GM23338 (cell line): ENCODE measurements around the gene MMP27. TPM values are rescaled to one million over a fixed set of nuclear protein-coding genes. Genes with fewer than 3 reads are reported as not detected.

Experiments
- ATAC-seq: fragments of 200-7000 bp; cut with Tn5 transposase; 3 replicates; pipeline ENCODE4 v1.9.1; 2020
- DNase-seq: peaks from one replicate; pipeline ENCODE4 v3.0.0-alpha.2; 2015; ENCODE audit warnings: low spot score
- H2AFZ ChIP-seq: fragments of 200-600 bp; sonication (generic); 2 replicates; pipeline ENCODE4 v1.8.0; 2016; ENCODE audit warnings: antibody characterized with exemption, mild to moderate bottlenecking, moderate library complexity
- H3F3A ChIP-seq: fragments of 200-600 bp; sonication (generic); replicated peaks from 2 replicates; pipeline ENCODE4 v1.8.0; 2017; ENCODE audit warnings: antibody characterized with exemption, mixed run types, low read depth
- H3K27ac ChIP-seq: fragments of 200-600 bp; sonication (generic); 2 replicates; pipeline ENCODE4 v1.6.1; 2016; ENCODE audit warnings: low read depth
- H3K27me3 ChIP-seq: fragments of 200-600 bp; sonication (generic); 2 replicates; pipeline ENCODE4 v1.8.0; 2016; ENCODE audit warnings: mild to moderate bottlenecking, mixed run types, moderate library complexity; ENCODE audit not compliant: insufficient read depth
- H3K36me3 ChIP-seq: fragments of 200-600 bp; sonication (generic); 2 replicates; pipeline ENCODE4 v1.8.0; 2016; ENCODE audit warnings: mild to moderate bottlenecking; ENCODE audit not compliant: insufficient read depth
- H3K4me1 ChIP-seq: fragments of 200-600 bp; sonication (generic); 2 replicates; pipeline ENCODE4 v1.8.0; 2016; ENCODE audit warnings: mild to moderate bottlenecking, moderate library complexity; ENCODE audit not compliant: insufficient read depth
- H3K4me2 ChIP-seq: fragments of 200-600 bp; sonication (generic); 2 replicates; pipeline ENCODE4 v1.7.1; 2017; ENCODE audit warnings: mixed run types
- H3K4me3 ChIP-seq: fragments of 200-600 bp; sonication (generic); 2 replicates; pipeline ENCODE4 v1.6.1; 2016; ENCODE audit warnings: mixed run types
- H3K79me2 ChIP-seq: fragments of 200-600 bp; sonication (generic); replicated peaks from 2 replicates; pipeline ENCODE4 v1.8.0; 2017; ENCODE audit warnings: mild to moderate bottlenecking; ENCODE audit not compliant: insufficient read depth
- H3K9me2 ChIP-seq: fragments of 200-600 bp; sonication (generic); 2 replicates; pipeline ENCODE4 v1.8.0; 2017; ENCODE audit not compliant: insufficient read depth
- H4K20me1 ChIP-seq: fragments of 200-600 bp; sonication (generic); replicated peaks from 2 replicates; pipeline ENCODE4 v1.8.0; 2017; ENCODE audit warnings: mild to moderate bottlenecking; ENCODE audit not compliant: insufficient read depth
- H3K27ac Mint-ChIP-seq: 2 replicates; pipeline ENCODE4 v1.8.0; 2020; ENCODE audit warnings: inconsistent platforms, mild to moderate bottlenecking, moderate library complexity, mixed read lengths
- H3K27me3 Mint-ChIP-seq: 3 replicates; pipeline ENCODE4 v1.8.0; 2022; ENCODE audit warnings: low read depth, mild to moderate bottlenecking, moderate library complexity, mixed read lengths, inconsistent platforms; ENCODE audit not compliant: insufficient read depth, poor library complexity
- H3K36me3 Mint-ChIP-seq: 3 replicates; pipeline ENCODE4 v1.8.0; 2021; ENCODE audit warnings: low read depth, mild to moderate bottlenecking, inconsistent platforms, moderate library complexity, mixed read lengths
- H3K4me1 Mint-ChIP-seq: 3 replicates; pipeline ENCODE4 v1.8.0; 2020; ENCODE audit warnings: mild to moderate bottlenecking, inconsistent platforms, mixed read lengths
- H3K4me3 Mint-ChIP-seq: 3 replicates; pipeline ENCODE4 v1.8.0; 2021; ENCODE audit warnings: moderate library complexity, mild to moderate bottlenecking, inconsistent platforms, mixed read lengths
- H3K9me3 Mint-ChIP-seq: 3 replicates; pipeline ENCODE4 v1.8.0; 2020; ENCODE audit warnings: moderate library complexity, mild to moderate bottlenecking, inconsistent platforms, mixed read lengths
- CREB1 ChIP-seq: fragments of 250-450 bp; sonication (Bioruptor Pico); IDR thresholded peaks from 2 replicates; pipeline ENCODE4 v1.5.0; 2020; ENCODE audit warnings: low read depth, mild to moderate bottlenecking, moderate library complexity
- CTCF ChIP-seq, 2 experiments: fragments of 200-600 bp in 1 of 2; sonication (generic) in 1 of 2; conservative IDR thresholded peaks; 2 replicates each; pipeline versions ENCODE4 v1.5.1 to v1.6.1; 2016 to 2017; ENCODE audit warnings: antibody characterized with exemption in 2 of 2, low read depth in 2 of 2, mild to moderate bottlenecking in 2 of 2, moderate library complexity in 1 of 2
- ETS1 ChIP-seq: IDR thresholded peaks from 2 replicates; pipeline ENCODE4 v1.6.1; 2016; ENCODE audit warnings: antibody characterized with exemption
- EZH2 ChIP-seq: fragments of 200-600 bp; sonication (generic); IDR thresholded peaks from one replicate; pipeline ENCODE4 v1.8.0; 2017; ENCODE audit warnings: antibody characterized with exemption, mild to moderate bottlenecking, low read depth; ENCODE audit not compliant: unreplicated experiment
- NANOG ChIP-seq: IDR thresholded peaks from 2 replicates; pipeline ENCODE4 v1.6.1; 2016; ENCODE audit warnings: antibody characterized with exemption, borderline replicate concordance
- POLR2AphosphoS5 ChIP-seq: IDR thresholded peaks from 2 replicates; pipeline ENCODE4 v1.6.1; 2016; ENCODE audit warnings: antibody characterized with exemption, low read depth
- REST ChIP-seq: IDR thresholded peaks from one replicate; pipeline ENCODE4 v1.6.1; 2018; ENCODE audit warnings: antibody characterized with exemption; ENCODE audit not compliant: unreplicated experiment
- STAT1 ChIP-seq: IDR thresholded peaks from one replicate; pipeline ENCODE4 v1.6.1; 2016; ENCODE audit warnings: antibody characterized with exemption; ENCODE audit not compliant: unreplicated experiment
- ZNF114 ChIP-seq: fragments of 250-450 bp; sonication (Bioruptor Pico); IDR thresholded peaks from 2 replicates; pipeline ENCODE4 v1.5.0; 2020; ENCODE audit warnings: mild to moderate bottlenecking, moderate library complexity
- ZNF331 ChIP-seq: fragments of 250-450 bp; sonication (Bioruptor Pico); IDR thresholded peaks from 2 replicates; pipeline ENCODE4 v1.5.0; 2020; ENCODE audit warnings: low read depth, mild to moderate bottlenecking, moderate library complexity
- polyA plus RNA-seq: library from polyadenylated mRNA; unstranded; fragments of >200 nt; fragmentation: Nextera tagmentation; extraction: Ambion mirVana; gene quantifications from 2 replicates; pipeline ENCODE4 v1.2.1, GENCODE V29; 2016
- total RNA-seq: library from RNA; depleted of rRNA; stranded (reverse); fragments of >200 nt; shearing (Covaris generic); gene quantifications from 2 replicates; pipeline ENCODE4 v1.2.3, GENCODE V29; 2014

The MMP27 gene
- total and polyA plus RNA-seq, 2 experiments from 2014 or later: not detected

GRCh38 chr11:102703826-102704493 lies 1.6 kb downstream of the MMP27 start (continued):
- no peak for TF ChIP-seq REST
- no peak for TF ChIP-seq EZH2
- no peak for TF ChIP-seq ZNF114 (CRISPR knock-in tag)
- no peak for TF ChIP-seq ETS1

- Histone ChIP-seq H3K36me3 (no peaks in the 10 kb centered on the region), H3K79me2 (no peaks in the 10 kb centered on the region), H3K4me3 (no peak overlapping the region), H3K9me2 (no peaks in the 10 kb centered on the region), H2AFZ (no peak overlapping the region), H3F3A (no peaks in the 10 kb centered on the region), H4K20me1 (no peaks in the 10 kb centered on the region), H3K4me2 (no peak overlapping the region), H3K4me1 (no peaks in the 10 kb centered on the region), H3K27me3 (no peaks in the 10 kb centered on the region), H3K27ac (no peak overlapping the region)
- Mint-ChIP-seq H3K9me3 (no peaks in the 10 kb centered on the region), H3K27ac (no peak overlapping the region), H3K27me3 (peaks cover 1% of the 10 kb centered on the region), H3K36me3 (no peaks in the 10 kb centered on the region), H3K4me1 (peaks cover 5% of the 10 kb centered on the region; the same call in 2 of the 3 replicates), H3K4me3 (no peak overlapping the region)
- no peak for DNase-seq
- ATAC-seq: no peak
- TF ChIP-seq NANOG (no peak), REST (no peak), CTCF (conservative IDR thresholded peaks at IDR 0.05; ENCODE audit: low read depth in 2 of 2) (no peak), POLR2AphosphoS5 (no peak), CREB1 (CRISPR knock-in tag) (no peak), STAT1 (no peak), ZNF331 (no peak), ZNF114 (CRISPR knock-in tag) (no peak)
Observed at GRCh38 chr11:102695201-102695600, 10.4 kb downstream of the MMP27 start.
